Sigmoid colon (tissue), 7 donors: ENCODE data around the gene AP1G1. TPM values are rescaled to one million over a fixed set of nuclear protein-coding genes. Genes with fewer than 3 reads are reported as not detected.

Experiments
- DNase-seq: peaks from one replicate; pipeline ENCODE4 v3.0.0-alpha.2; 2019
- H3K27ac ChIP-seq, 4 donors: fragments of 200-600 bp; sonication (generic); one replicate each; pipeline ENCODE4 v1.5.1; 2016 to 2019; ENCODE audit warnings: mild to moderate bottlenecking in 1 of 4
- H3K27me3 ChIP-seq, 3 donors: fragments of 200-600 bp; sonication (generic); one replicate each; pipeline ENCODE4 v1.5.1; 2019; ENCODE audit warnings: mild to moderate bottlenecking in 1 of 3
- H3K36me3 ChIP-seq, 4 donors: fragments of 200-600 bp; sonication (generic); one replicate each; pipeline ENCODE4 v1.5.1; 2016 to 2019
- H3K4me1 ChIP-seq, 4 donors: fragments of 200-600 bp; sonication (generic); one replicate each; pipeline ENCODE4 v1.5.1; 2017 to 2019
- H3K4me3 ChIP-seq, 4 donors: fragments of 200-600 bp; sonication (generic); one replicate each; pipeline ENCODE4 v1.5.1; 2017 to 2019; ENCODE audit warnings: mild to moderate bottlenecking in 2 of 4, moderate library complexity in 1 of 4
- H3K9me3 ChIP-seq, 4 donors: fragments of 200-600 bp in 3 of 4; sonication (generic) in 3 of 4; one replicate each; pipeline versions ENCODE4 v1.5.1 to v1.6.1; 2013 to 2019
- CTCF ChIP-seq, 4 experiments: fragments of 450-650 bp in 3 of 4; fragments of 200-600 bp in 1 of 4; IDR thresholded peaks; one replicate each; pipeline ENCODE4 v1.5.1; 2016 to 2019; ENCODE audit warnings: antibody characterized with exemption in 4 of 4, mild to moderate bottlenecking in 3 of 4, moderate library complexity in 2 of 4
- EP300 ChIP-seq, 4 donors: sonication (generic); formaldehyde crosslinking; IDR thresholded peaks; one replicate each; pipeline ENCODE4 v1.6.1; 2017; ENCODE audit warnings: antibody characterized with exemption in 4 of 4
- POLR2A ChIP-seq, 2 donors: fragments of 450-650 bp; IDR thresholded peaks; one replicate each; pipeline ENCODE4 v1.6.1; 2016; ENCODE audit warnings: antibody characterized with exemption in 2 of 2, mild to moderate bottlenecking in 2 of 2, moderate library complexity in 2 of 2
- POLR2AphosphoS5 ChIP-seq, 4 donors: sonication (generic); formaldehyde crosslinking; IDR thresholded peaks; one replicate each; pipeline ENCODE4 v1.6.1; 2017; ENCODE audit warnings: antibody characterized with exemption in 4 of 4
- WGBS, 2 donors: extraction: QIAGEN DNeasy Blood & Tissue Kit; methylation state at CpG; one replicate each; pipeline ENCODE4 v1.1.7; 2013; 5-methylcytosine and 5-hydroxymethylcytosine counted together
- intact Hi-C: fragments of 100-400 bp; cut with DNase I; formaldehyde crosslinking; loops from one replicate; pipeline ENCODE4 v1.15.1; 2023
- polyA plus RNA-seq, 3 donors: library from polyadenylated mRNA; stranded (reverse); fragments of 200-250 nt; gene quantifications; one replicate each; pipeline ENCODE4 v1.2.3, GENCODE V29; 2013
- total RNA-seq, 4 donors: library from RNA; depleted of rRNA; stranded (reverse); fragments of >200 nt; gene quantifications; one replicate each; pipeline ENCODE4 v1.1.0, GENCODE V29; 2016
- donor health status: healthy with polysubstance abuse.
- donor health status: Bipolar disorder and iron deficiency.
- donor health status: healthy.

Gene AP1G1
- total and polyA plus RNA-seq, 7 donors = 12.6 to 57.3 (median 34.9) TPM

- no peak overlapping the region for H3K27ac ChIP-seq
- 78 to 91% methylated on average over 4 of the region's 4 CpGs for WGBS, 2 donors
Measured at GRCh38 chr16:71775949-71776348, 32.7 kb downstream of the AP1G1 start.

GRCh38 chr16:71771571-71771970 is 37.1 kb downstream of the AP1G1 start:
- no peak overlapping the region for H3K27ac ChIP-seq
- peaks cover 0 to 10% (median 5%) of the 10 kb centered on the region in 4 donors for H3K4me1 ChIP-seq
- no peak for DNase-seq
- peaks cover 12 to 74% (median 27%) of the 10 kb centered on the region in 4 donors for H3K36me3 ChIP-seq
- intact Hi-C loops = no loop called here
- H3K4me3 ChIP-seq = no peak overlapping the region
- TF ChIP-seq CTCF (IDR thresholded peaks at IDR 0.05) = no peak
- TF ChIP-seq EP300 (IDR thresholded peaks at IDR 0.05) = no peak
- no peak for TF ChIP-seq POLR2A (IDR thresholded peaks at IDR 0.05)
- TF ChIP-seq POLR2AphosphoS5 (IDR thresholded peaks at IDR 0.05) = no peak
- no peaks in the 10 kb centered on the region for H3K27me3 ChIP-seq
- H3K9me3 ChIP-seq = no peaks in the 10 kb centered on the region

More at GRCh38 chr16:71775949-71776348, 32.7 kb downstream of the AP1G1 start:
- H3K4me3 ChIP-seq = no peak overlapping the region
- H3K27me3 ChIP-seq = no peaks in the 10 kb centered on the region
- DNase-seq = no peak
- peaks cover 3 to 36% (median 19%) of the 10 kb centered on the region in 4 donors for H3K36me3 ChIP-seq
- peaks cover 0 to 5% (median 2%) of the 10 kb centered on the region in 4 donors for H3K4me1 ChIP-seq
- intact Hi-C loops = no loop called here
- no peaks in the 10 kb centered on the region for H3K9me3 ChIP-seq
- no peak for TF ChIP-seq CTCF (IDR thresholded peaks at IDR 0.05)
- no peak for TF ChIP-seq EP300 (IDR thresholded peaks at IDR 0.05)
- TF ChIP-seq POLR2A (IDR thresholded peaks at IDR 0.05) = no peak
- no peak for TF ChIP-seq POLR2AphosphoS5 (IDR thresholded peaks at IDR 0.05)

GRCh38 chr16:71769222-71769621 is 39.4 kb downstream of the AP1G1 start:
- peaks cover 12 to 81% (median 30%) of the 10 kb centered on the region in 4 donors for H3K36me3 ChIP-seq

GRCh38 chr16:71767060-71767900 is 41.4 kb downstream of the AP1G1 start:
- DNase-seq = no peak
- WGBS, 2 donors = 92 to 94% methylated on average over 3 of the region's 3 CpGs

More at GRCh38 chr16:71769222-71769621, 39.4 kb downstream of the AP1G1 start:
- intact Hi-C loops = no loop called here
- Histone ChIP-seq H3K27ac (no peak overlapping the region), H3K9me3 (no peaks in the 10 kb centered on the region), H3K27me3 (no peaks in the 10 kb centered on the region), H3K4me1 (peaks cover 0 to 16% (median 6%) of the 10 kb centered on the region in 4 donors), H3K4me3 (no peak overlapping the region)
- no peak for TF ChIP-seq POLR2A (IDR thresholded peaks at IDR 0.05)
- TF ChIP-seq CTCF (IDR thresholded peaks at IDR 0.05) = no peak
- TF ChIP-seq POLR2AphosphoS5 (IDR thresholded peaks at IDR 0.05) = no peak
- no peak for DNase-seq
- 96 to 98% methylated on average over 1 of the region's 1 CpG for WGBS, 2 donors

GRCh38 chr16:71762186-71762585 is 46.4 kb downstream of the AP1G1 start:
- DNase-seq = no peak
- no peak overlapping the region for H3K27ac ChIP-seq
- peaks cover 19 to 81% (median 29%) of the 10 kb centered on the region in 4 donors for H3K36me3 ChIP-seq
- TF ChIP-seq POLR2AphosphoS5 (IDR thresholded peaks at IDR 0.05) (no peak), POLR2A (IDR thresholded peaks at IDR 0.05) (no peak), EP300 (IDR thresholded peaks at IDR 0.05) (no peak), CTCF (IDR thresholded peaks at IDR 0.05) (no peak)
- no peaks in the 10 kb centered on the region for H3K9me3 ChIP-seq
- no peak overlapping the region for H3K4me3 ChIP-seq
- 91 to 97% methylated on average over 2 of the region's 2 CpGs for WGBS, 2 donors
- peaks cover 0 to 12% (median 4%) of the 10 kb centered on the region in 4 donors for H3K4me1 ChIP-seq
- H3K27me3 ChIP-seq = no peaks in the 10 kb centered on the region
- intact Hi-C loops = no loop called here

More at GRCh38 chr16:71767060-71767900, 41.4 kb downstream of the AP1G1 start:
- H3K36me3 ChIP-seq = peaks cover 9 to 81% (median 24%) of the 10 kb centered on the region in 4 donors
- H3K4me3 ChIP-seq = no peak overlapping the region
- no peak for TF ChIP-seq POLR2AphosphoS5 (IDR thresholded peaks at IDR 0.05)
- no peaks in the 10 kb centered on the region for H3K9me3 ChIP-seq
- no peak overlapping the region for H3K27ac ChIP-seq
- no peaks in the 10 kb centered on the region for H3K27me3 ChIP-seq
- peaks cover 0 to 16% (median 6%) of the 10 kb centered on the region in 4 donors for H3K4me1 ChIP-seq
- intact Hi-C loops = no loop called here
